GM13976 (cell line): ENCODE results near the gene PERM1.

ENCODE experiments used
- DNase-seq: peaks from one replicate; pipeline ENCODE4 v3.0.0; 2012; ENCODE audit warnings: low spot score
- in situ Hi-C: fragments of 300-500 bp; cut with MboI; formaldehyde crosslinking; loops from one replicate; pipeline ENCODE4 v1.12.0; 2022; ENCODE audit warnings: low sequenced_read_pairs, mixed read lengths, inconsistent platforms; ENCODE audit not compliant: unreplicated experiment
- TF ChIP-seq, protein P1 (sequence below): IDR thresholded peaks from 2 replicates; pipeline ENCODE4 v1.5.1; 2012; ENCODE audit warnings: borderline replicate concordance, mild to moderate bottlenecking; ENCODE audit not compliant: insufficient read depth; ENCODE audit errors: extremely low read depth, missing control alignments, control extremely low read depth

Gene PERM1

GRCh38 chr1:970242-970972, 11.5 kb downstream of the PERM1 start:
- DNase-seq: no peak
- TF ChIP-seq, protein P1, sequence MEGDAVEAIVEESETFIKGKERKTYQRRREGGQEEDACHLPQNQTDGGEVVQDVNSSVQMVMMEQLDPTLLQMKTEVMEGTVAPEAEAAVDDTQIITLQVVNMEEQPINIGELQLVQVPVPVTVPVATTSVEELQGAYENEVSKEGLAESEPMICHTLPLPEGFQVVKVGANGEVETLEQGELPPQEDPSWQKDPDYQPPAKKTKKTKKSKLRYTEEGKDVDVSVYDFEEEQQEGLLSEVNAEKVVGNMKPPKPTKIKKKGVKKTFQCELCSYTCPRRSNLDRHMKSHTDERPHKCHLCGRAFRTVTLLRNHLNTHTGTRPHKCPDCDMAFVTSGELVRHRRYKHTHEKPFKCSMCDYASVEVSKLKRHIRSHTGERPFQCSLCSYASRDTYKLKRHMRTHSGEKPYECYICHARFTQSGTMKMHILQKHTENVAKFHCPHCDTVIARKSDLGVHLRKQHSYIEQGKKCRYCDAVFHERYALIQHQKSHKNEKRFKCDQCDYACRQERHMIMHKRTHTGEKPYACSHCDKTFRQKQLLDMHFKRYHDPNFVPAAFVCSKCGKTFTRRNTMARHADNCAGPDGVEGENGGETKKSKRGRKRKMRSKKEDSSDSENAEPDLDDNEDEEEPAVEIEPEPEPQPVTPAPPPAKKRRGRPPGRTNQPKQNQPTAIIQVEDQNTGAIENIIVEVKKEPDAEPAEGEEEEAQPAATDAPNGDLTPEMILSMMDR: no peak
- in situ Hi-C loops: no loop called here

- no peak for DNase-seq
- in situ Hi-C loops: loop anchor here (10.0 kb wide), 1 partner anchor 65 kb away; no protein-coding TSS in a partner anchor
- TF ChIP-seq, protein P1: no peak
Measured at GRCh38 chr1:969260-969855, 12.5 kb downstream of the PERM1 start.

- in situ Hi-C loops: loop anchor here (10.0 kb wide), 1 partner anchor 63 kb away; no protein-coding TSS in a partner anchor
- TF ChIP-seq, protein P1: no peak
- no peak for DNase-seq
Measured at GRCh38 chr1:967466-968343, 14.2 kb downstream of the PERM1 start.

DNA sequence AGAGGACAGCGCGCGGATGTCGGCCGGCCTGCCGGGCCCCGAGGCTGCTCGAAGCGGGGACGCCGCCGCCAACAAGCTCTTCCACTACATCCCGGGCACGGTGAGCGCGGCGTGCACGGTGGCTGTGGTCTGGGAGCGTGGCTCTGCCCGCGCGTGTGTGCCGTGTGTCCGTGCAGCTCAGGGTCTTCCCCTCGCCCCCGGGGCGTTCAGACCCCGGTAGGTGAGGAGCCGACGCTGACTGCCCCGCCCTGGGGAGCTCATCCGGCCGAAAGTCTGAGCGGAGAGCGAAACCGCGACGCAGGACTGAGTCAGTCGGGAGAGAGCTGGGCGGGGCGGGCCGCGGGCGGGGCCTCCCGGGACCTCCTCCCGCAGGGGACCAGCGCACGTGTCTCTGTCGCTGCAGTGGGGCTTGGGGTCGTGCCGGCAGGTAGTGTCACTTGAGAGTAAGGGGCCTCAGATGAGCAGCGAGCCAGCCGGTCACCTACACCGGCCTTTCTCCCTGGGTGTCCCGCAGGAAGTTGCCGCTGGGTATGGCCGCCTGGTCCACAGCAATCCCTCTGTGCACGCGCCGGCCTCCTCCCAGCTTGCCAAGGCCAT, 15.1 kb downstream of the PERM1 start:
- in situ Hi-C loops: loop anchor here (10.0 kb wide), 1 partner anchor 62 kb away; no protein-coding TSS in a partner anchor
- TF ChIP-seq, protein P1: no peak
- peak; percentile 91 for DNase-seq

DNA sequence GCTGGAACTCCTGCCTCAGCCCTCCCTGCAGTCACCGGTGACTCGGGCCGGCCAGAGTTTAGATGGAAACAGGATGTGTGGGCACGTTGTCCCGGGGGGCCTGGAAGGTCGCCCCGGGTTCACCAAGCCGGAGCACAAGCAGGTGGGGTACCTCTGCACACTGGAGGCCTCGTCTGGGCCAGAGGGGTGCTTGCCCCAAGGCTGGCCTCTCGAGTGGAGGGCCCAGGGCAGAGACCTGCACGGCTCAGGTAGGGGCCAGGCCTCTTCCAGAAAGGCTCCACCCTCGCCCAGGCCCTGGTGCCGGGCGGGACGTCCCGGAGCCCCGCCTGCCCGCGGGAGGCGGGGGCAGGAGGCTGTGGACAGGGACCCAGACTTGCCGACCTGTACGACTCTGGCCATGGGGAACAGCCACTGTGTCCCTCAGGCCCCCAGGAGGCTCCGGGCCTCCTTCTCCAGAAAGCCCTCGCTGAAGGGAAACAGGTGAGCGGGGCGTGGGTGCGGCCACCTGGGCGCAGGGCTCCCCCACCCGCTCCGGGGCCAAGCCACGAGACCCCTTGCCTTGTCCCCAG, 15.7 kb downstream of the PERM1 start, which contains the start of gene PLEKHN1:
Gene PLEKHN1 (plus strand): TSS at position 348 of the 569 bp plus-strand sequence. CDS start 50 bp downstream, at position 398.
- in situ Hi-C loops: loop anchor here (10.0 kb wide), 1 partner anchor 61 kb away; no protein-coding TSS in a partner anchor
- DNase-seq: peak; percentile 78
- TF ChIP-seq, protein P1: no peak
